PFSK-1 (cell line): ENCODE measurements around the gene NABP1.

Source experiments
- POLR2AphosphoS5 ChIP-seq: IDR thresholded peaks from 2 replicates; pipeline ENCODE4 v1.6.1; 2012; ENCODE audit warnings: low read depth, mild to moderate bottlenecking, control low read depth, low read length, moderate library complexity
- REST ChIP-seq, 2 experiments: IDR thresholded peaks; 2 replicates each; pipeline versions ENCODE4 v1.6.1 to v1.8.0; 2011 to 2012; ENCODE audit warnings: low read depth in 2 of 2, low read length in 2 of 2, control low read depth in 1 of 2, inconsistent platforms in 1 of 2, mild to moderate bottlenecking in 1 of 2, moderate library complexity in 1 of 2; ENCODE audit not compliant: insufficient read depth in 1 of 2
- SIN3A ChIP-seq: IDR thresholded peaks from 2 replicates; pipeline ENCODE4 v1.6.1; 2012; ENCODE audit warnings: mild to moderate bottlenecking, low read length, moderate library complexity, borderline replicate concordance; ENCODE audit not compliant: insufficient read depth
- TAF1 ChIP-seq: IDR thresholded peaks from 2 replicates; pipeline ENCODE4 v1.6.1; 2012; ENCODE audit warnings: low read length, control low read depth, borderline replicate concordance; ENCODE audit not compliant: insufficient read depth

GRCh38 chr2:191629976-191630712, 47.8 kb upstream of the NABP1 start:
- TF ChIP-seq POLR2AphosphoS5 (no peak), REST (IDR thresholded peaks at IDR 0.05; ENCODE audit: insufficient read depth in 1 of 2, low read depth in 2 of 2, low read length in 2 of 2) (no peak), TAF1 (no peak), SIN3A (no peak)
